Measurements from ENCODE around the gene RPS6KA4.

Gene RPS6KA4

DNA sequence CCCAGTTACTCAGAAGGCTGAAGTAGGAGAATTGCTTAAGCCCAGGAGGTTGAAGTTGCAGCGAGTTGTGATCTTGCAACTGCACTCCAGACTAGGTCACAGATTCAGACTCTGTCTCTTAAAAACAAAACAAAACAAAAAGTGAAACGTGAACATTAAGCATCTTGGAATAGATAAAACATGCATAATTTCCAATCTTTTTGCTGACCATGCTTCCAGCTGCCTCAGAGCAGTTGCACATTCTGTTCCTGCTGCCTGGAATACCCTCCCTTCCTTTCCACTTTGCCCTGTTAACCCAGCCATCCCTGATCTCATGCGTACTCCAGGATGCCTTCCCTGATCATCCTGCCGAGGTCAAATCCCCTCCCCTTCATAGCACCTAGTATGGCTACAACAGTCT lies 19.7 kb upstream of the RPS6KA4 start:
- Histone ChIP-seq H3K79me2 (ENCODE audit: insufficient read depth, low read depth) (no peaks in the 10 kb centered on the region), H3K4me3 (IDR thresholded peaks at IDR 0.05; ENCODE audit: insufficient read depth, low read depth, low read length) (no peak overlapping the region), H3K27ac (peak overlapping the region; percentile 25; the same call in 1 of the 2 replicates), H3K4me2 (peak overlapping the region; percentile 97), H2AFZ (ENCODE audit: low read depth) (peak overlapping the region; percentile 50; the same call in 1 of the 2 replicates), H3K9ac (0 out of 2 replicates have a peak overlapping the region, but pooled peaks have one; percentile 51), H3K36me3 (ENCODE audit: insufficient read depth) (no peaks in the 10 kb centered on the region), H4K20me1 (ENCODE audit: insufficient read depth) (no peaks in the 10 kb centered on the region), H3K27me3 (ENCODE audit: insufficient read depth, low read depth) (no peaks in the 10 kb centered on the region), H3K4me1 (ENCODE audit: low read depth, poor library complexity, severe bottlenecking) (peaks cover 51% of the 10 kb centered on the region)
- TF ChIP-seq, protein P1, sequence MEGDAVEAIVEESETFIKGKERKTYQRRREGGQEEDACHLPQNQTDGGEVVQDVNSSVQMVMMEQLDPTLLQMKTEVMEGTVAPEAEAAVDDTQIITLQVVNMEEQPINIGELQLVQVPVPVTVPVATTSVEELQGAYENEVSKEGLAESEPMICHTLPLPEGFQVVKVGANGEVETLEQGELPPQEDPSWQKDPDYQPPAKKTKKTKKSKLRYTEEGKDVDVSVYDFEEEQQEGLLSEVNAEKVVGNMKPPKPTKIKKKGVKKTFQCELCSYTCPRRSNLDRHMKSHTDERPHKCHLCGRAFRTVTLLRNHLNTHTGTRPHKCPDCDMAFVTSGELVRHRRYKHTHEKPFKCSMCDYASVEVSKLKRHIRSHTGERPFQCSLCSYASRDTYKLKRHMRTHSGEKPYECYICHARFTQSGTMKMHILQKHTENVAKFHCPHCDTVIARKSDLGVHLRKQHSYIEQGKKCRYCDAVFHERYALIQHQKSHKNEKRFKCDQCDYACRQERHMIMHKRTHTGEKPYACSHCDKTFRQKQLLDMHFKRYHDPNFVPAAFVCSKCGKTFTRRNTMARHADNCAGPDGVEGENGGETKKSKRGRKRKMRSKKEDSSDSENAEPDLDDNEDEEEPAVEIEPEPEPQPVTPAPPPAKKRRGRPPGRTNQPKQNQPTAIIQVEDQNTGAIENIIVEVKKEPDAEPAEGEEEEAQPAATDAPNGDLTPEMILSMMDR (conservative IDR thresholded peaks at IDR 0.05; ENCODE audit: low read depth, low read length) = no peak

DNA sequence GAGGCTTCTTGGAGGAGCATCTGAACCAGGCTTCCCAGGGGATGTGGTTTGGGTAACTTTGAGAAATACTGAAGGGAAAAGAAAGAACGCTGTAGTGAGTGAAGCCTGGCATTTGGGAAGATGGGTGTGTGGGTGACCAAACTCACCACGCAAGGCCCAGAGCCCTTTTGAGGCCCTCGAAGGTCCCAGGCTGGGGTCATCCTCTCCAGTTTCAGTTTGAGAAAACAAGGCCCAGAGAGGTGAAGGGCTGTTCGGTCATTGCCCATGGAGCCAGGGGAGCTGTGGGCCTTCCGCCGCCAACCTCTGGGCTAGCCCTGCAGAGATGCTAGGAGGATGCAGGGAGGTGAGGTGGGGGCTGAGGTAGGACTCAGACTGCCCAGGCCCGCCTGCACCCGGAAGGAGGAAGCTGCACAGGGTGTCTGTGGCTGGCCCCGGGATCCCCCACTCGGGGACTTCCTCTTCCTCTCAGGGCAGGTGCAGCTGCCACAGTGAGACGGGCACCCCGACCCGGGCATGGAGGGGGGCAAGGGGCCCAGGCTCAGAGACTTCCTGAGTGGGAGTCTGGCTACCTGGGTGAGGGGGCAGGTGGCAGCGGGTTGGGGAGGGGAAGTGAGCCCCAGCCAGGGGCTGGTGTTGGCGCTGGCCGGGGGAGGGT lies 19.1 kb upstream of the RPS6KA4 start, which contains the start of gene CCDC88B:
CCDC88B (plus strand) TSS at position 451 of the 655 bp plus-strand sequence; CDS start at position 514, 63 bp downstream.
- H3K27ac ChIP-seq = peak within 1 kb of the TSS; percentile 25
- peak within 1 kb of the TSS; percentile 97 for H3K4me2 ChIP-seq
- peaks cover 45% of the 10 kb centered on the region for H3K4me1 ChIP-seq (ENCODE audit: low read depth, poor library complexity, severe bottlenecking)
- H2AFZ ChIP-seq (ENCODE audit: low read depth) = peak within 1 kb of the TSS; percentile 50
- H3K4me3 ChIP-seq (IDR thresholded peaks at IDR 0.05; ENCODE audit: insufficient read depth, low read depth, low read length) = no peak within 1 kb of the TSS
- no peaks in the 10 kb centered on the region for H3K27me3 ChIP-seq (ENCODE audit: insufficient read depth, low read depth)
- TF ChIP-seq, protein P1 (conservative IDR thresholded peaks at IDR 0.05; ENCODE audit: low read depth, low read length) = no peak
- no peaks in the 10 kb centered on the region for H3K36me3 ChIP-seq (ENCODE audit: insufficient read depth)
- peak within 1 kb of the TSS; percentile 51; the same call in 1 of the 2 replicates for H3K9ac ChIP-seq
- no peaks in the 10 kb centered on the region for H3K79me2 ChIP-seq (ENCODE audit: insufficient read depth, low read depth)
- H4K20me1 ChIP-seq (ENCODE audit: insufficient read depth) = no peaks in the 10 kb centered on the region

DNA sequence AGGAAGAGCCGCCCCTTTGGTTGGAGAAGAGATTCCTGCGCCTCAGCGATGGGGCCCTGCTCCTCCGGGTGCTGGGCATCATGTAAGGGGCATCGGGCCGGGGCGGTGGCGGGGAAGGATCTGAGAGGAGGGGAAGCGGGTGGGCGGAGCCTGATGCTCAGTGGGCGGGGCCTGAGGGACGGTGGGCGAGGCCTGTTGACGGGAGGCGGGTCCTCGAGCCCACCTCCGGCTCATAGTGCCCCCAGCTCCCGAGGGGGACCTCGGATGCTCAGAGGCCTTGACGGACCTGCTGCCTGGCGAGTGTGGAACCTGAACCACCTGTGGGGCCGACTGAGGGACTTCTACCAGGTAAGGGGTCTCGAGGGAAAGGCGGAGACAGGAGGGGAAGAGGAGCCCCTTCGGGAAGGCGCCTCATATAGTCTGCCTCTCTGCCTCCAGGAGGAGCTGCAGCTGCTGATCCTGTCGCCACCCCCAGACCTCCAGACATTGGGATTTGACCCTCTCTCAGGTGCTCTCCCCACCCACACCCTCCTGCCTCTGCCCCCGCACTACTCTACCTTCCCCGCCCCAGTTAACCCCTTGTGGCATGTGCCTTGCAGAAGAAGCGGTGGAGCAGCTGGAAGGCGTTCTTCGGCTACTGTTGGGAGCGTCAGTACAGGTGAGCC lies 18.2 kb upstream of the RPS6KA4 start:
- Histone ChIP-seq H4K20me1 (ENCODE audit: insufficient read depth) (no peaks in the 10 kb centered on the region), H3K27me3 (ENCODE audit: insufficient read depth, low read depth) (no peaks in the 10 kb centered on the region), H3K36me3 (ENCODE audit: insufficient read depth) (no peaks in the 10 kb centered on the region), H3K27ac (peak overlapping the region; percentile 25), H3K4me1 (ENCODE audit: low read depth, poor library complexity, severe bottlenecking) (peaks cover 36% of the 10 kb centered on the region), H2AFZ (ENCODE audit: low read depth) (peak overlapping the region; percentile 50; the same call in 1 of the 2 replicates), H3K9ac (peak overlapping the region; percentile 51; the same call in 1 of the 2 replicates), H3K79me2 (ENCODE audit: insufficient read depth, low read depth) (no peaks in the 10 kb centered on the region), H3K4me3 (IDR thresholded peaks at IDR 0.05; ENCODE audit: insufficient read depth, low read depth, low read length) (no peak overlapping the region), H3K4me2 (peak overlapping the region; percentile 97)
- TF ChIP-seq, protein P1 (conservative IDR thresholded peaks at IDR 0.05; ENCODE audit: low read depth, low read length) = no peak

DNA sequence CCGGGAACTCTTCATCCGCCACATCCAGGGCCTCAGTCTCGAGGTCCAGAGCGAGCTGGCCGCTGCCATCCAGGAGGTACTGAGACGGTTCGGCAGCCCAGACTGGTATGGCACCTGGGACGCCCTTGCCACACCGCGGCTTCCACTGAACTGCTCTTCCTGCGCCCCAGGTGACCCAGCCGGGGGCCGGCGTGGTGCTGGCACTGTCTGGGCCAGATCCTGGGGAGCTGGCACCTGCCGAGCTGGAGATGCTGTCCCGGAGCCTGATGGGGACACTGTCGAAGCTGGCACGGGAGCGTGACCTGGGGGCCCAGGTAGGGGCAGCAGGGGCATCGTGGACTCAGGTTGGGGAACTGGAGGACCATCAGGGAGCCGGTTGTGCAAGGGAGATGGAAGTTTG lies 17.5 kb upstream of the RPS6KA4 start:
- H3K4me3 ChIP-seq (IDR thresholded peaks at IDR 0.05; ENCODE audit: insufficient read depth, low read depth, low read length) = no peak overlapping the region
- no peaks in the 10 kb centered on the region for H3K27me3 ChIP-seq (ENCODE audit: insufficient read depth, low read depth)
- H3K36me3 ChIP-seq (ENCODE audit: insufficient read depth) = no peaks in the 10 kb centered on the region
- H3K27ac ChIP-seq = no peak overlapping the region
- no peak overlapping the region; the same call in 1 of the 2 replicates for H3K4me2 ChIP-seq
- no peaks in the 10 kb centered on the region for H4K20me1 ChIP-seq (ENCODE audit: insufficient read depth)
- TF ChIP-seq, protein P1 (conservative IDR thresholded peaks at IDR 0.05; ENCODE audit: low read depth, low read length) = no peak
- H2AFZ ChIP-seq (ENCODE audit: low read depth) = no peak overlapping the region
- H3K9ac ChIP-seq = no peak overlapping the region
- no peaks in the 10 kb centered on the region for H3K79me2 ChIP-seq (ENCODE audit: insufficient read depth, low read depth)
- peaks cover 31% of the 10 kb centered on the region for H3K4me1 ChIP-seq (ENCODE audit: low read depth, poor library complexity, severe bottlenecking)
